ENCODE measurements around the gene UBE2K.
"Not testable (repeated sequence)": the region's sequence is repeated elsewhere in the genome, so short reads cannot be mapped to it uniquely, and the experiment has no call there.

Gene UBE2K

GRCh38 chr4:39721788-39722187 is 23.9 kb downstream of the UBE2K start:
- no peak for DNase-seq (ENCODE audit: low read depth in 2 of 2, low spot score in 1 of 2)

- no peak for DNase-seq (ENCODE audit: low read depth in 2 of 2, low spot score in 1 of 2)
Observed at GRCh38 chr4:39729557-39729956, 31.6 kb downstream of the UBE2K start.

- DNase-seq (ENCODE audit: low read depth in 2 of 2, low spot score in 1 of 2): no peak
Observed at GRCh38 chr4:39730072-39730471, 32.1 kb downstream of the UBE2K start.

GRCh38 chr4:39731908-39732307 is 34.0 kb downstream of the UBE2K start:
- DNase-seq (ENCODE audit: low read depth in 2 of 2, low spot score in 1 of 2): no peak

DNA sequence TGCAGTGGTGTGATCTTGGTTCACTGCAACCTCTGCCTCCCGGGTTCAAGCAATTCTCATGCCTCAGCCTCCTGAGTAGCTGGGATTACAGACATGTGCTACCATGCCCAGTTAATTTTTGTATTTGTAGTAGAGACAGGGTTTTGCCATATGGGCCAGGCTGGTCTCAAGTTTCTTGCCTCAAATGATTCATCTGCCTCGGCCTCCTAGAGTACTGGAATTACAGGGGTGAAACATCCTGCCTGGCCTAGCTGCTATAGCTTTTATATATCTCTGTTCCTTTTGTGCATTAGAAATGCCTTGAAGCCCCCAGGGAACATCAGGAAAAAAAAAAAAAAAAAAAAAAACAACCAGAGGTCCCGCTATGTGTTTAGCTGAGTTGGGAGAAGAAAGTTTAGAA is 34.8 kb downstream of the UBE2K start:
- no peak for DNase-seq (ENCODE audit: low read depth in 2 of 2, low spot score in 1 of 2)

GRCh38 chr4:39739591-39739990 is 41.7 kb downstream of the UBE2K start:
- not testable (repeated sequence) for DNase-seq (ENCODE audit: low read depth in 2 of 2, low spot score in 1 of 2)

GRCh38 chr4:39741401-39741800 is 43.5 kb downstream of the UBE2K start:
- no peak for DNase-seq (ENCODE audit: low read depth in 2 of 2, low spot score in 1 of 2)

DNA sequence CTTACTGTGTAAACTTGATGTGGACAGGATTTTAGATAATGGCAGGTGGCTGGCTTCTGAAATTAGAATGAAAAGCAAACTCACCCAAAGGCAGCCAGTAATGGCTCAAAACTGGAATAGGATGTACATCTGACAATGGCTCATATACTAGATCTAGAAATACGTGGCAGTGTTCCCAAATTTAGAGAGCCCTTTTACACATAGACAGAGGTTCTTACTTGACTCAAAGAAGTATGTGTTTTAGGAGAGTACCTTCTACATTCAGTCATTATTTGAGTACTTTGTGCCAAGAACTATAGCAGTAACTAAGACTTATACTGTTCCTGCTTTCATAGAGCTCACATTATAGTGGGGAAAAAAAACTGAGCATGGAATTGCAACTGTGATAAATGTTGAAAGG is 48.0 kb downstream of the UBE2K start:
- DNase-seq (ENCODE audit: low read depth in 2 of 2, low spot score in 1 of 2): no peak

DNA sequence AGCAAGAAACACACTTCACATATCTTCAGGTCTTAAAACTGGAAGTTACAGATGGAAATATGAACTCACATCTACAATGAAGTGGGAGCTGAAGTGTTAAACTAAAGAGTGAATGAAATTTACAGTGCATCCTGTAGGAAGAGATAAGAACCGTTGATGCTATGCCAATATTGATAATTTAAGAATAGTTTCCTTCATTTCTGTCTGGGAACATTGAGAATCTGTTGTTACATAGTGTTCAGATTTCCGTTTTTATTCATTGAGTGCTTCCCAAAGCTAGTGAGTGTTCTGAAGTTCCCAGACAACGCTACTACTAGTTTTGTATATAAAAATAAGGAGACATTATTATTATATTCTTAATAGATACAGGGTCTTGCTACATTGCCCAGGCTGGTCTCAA is 52.3 kb downstream of the UBE2K start:
- no peak for DNase-seq (ENCODE audit: low read depth in 2 of 2, low spot score in 1 of 2)

DNA sequence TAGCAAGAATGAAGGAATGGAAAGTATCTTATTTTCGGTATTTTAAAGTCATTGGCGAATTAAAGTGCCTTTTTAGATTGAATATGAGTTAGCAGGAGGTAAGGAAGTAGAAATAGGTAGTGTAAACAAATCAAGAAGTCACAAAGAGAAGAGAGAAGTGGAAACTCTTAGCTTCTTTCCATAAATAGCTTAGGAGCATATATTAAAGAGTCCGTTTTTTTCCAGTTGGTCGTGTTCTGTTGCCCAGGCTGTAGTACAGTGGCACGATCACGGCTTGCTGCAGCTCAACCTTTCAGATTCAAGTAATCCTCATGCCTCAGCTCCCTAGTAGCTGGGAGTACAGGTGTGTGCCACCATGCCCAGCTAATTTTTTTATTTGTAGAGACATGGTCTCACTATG is 56.4 kb downstream of the UBE2K start:
- DNase-seq (ENCODE audit: low read depth in 2 of 2, low spot score in 1 of 2): no peak

GRCh38 chr4:39756159-39756558 is 58.2 kb downstream of the UBE2K start:
- no peak for DNase-seq (ENCODE audit: low read depth in 2 of 2, low spot score in 1 of 2)

- no peak for DNase-seq (ENCODE audit: low read depth in 2 of 2, low spot score in 1 of 2)
Observed at GRCh38 chr4:39758176-39758575, 60.2 kb downstream of the UBE2K start.

GRCh38 chr4:39759569-39759968 is 61.6 kb downstream of the UBE2K start:
- no peak for DNase-seq (ENCODE audit: low read depth in 2 of 2, low spot score in 1 of 2)

DNA sequence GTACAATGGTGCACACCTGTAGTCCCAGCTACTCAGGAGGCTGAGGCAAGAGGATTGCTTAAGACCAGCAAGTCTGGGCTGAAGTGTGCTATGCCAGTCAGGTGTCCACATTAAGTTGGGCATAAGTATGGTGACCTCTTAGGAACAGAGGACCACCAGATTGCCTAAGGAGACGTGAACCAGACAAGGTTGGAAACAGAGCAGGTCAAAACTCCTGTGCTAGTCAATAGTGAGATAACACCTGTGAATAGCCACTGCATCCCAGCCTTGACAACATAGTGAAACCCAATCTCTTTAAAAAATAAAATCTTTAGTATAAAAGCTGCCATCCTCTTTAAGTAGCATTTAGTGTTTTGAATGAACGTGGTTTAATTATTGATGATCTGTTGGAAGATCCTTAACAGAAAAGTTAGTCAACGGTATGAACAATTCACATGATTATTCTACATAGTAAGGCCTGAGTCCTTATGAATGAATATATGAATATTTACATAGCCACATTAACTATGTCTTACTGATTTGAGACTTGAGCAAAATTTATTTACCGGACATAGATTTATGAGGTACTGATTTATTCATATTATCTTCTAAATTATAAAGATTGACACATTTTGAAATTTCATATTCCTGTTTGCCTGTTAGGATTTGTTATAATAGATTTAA is 63.2 kb downstream of the UBE2K start:
- DNase-seq (ENCODE audit: low read depth in 2 of 2, low spot score in 1 of 2): no peak

DNA sequence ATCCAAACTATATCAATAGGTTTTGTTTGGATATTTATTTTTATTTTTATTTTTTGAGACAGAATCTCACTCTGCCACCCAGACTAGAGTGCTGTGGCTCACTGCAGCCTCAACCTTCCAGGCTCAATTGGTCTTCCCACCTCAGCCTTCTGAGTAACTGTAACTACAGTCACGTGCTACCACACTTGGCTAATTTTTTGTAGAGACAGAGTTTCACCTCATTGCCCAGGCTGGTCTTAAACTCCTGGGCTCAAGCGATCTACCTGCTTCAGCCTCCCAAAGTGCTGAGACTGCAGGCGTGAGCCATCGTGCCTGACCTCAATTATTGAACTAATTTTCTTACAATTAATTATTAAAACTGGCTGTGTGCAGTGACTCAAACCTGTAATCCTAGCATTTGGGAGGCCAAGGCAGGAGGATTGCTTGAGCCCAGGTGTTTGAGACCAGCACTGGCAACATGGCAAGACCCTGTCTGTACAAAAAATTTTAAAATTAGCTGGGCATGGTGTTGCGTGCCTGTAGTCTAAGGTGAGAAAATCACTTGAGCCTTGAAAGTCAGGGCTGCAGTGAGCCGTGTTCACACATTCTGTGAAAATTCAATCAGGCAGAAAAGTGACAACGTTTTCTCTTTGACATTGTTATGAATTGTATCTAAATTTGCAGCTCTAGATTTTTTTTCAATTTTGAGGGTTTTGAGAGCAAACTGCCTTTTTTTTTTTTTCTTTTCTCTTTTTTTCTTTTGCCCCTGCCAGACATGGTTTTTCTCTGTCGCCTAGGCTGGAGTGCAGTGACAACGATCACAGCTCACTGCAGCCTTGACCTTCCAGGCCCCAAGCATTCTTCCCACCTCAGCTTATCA is 66.0 kb downstream of the UBE2K start:
- DNase-seq (ENCODE audit: low read depth in 2 of 2, low spot score in 1 of 2): no peak

DNA sequence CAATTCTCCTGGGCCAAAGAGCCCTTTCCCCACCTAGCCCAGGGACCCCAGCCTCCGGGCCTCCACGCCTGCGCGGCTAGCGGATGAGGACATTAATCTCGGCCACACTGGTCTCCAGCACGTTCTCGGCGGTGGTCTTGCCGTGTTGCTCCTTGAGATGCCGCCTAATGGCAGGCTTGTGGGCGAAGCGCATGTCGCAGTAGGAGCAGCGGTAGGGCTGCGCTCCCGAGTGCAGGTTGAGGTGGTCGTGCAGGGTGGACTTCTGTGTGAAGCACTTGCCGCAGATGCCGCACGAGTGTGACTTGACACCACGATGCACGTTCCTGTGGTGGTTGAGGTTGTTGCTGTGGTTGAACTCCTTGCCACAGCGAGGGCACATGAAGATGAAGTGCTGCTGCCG is 72.1 kb downstream of the UBE2K start:
- no peak for DNase-seq (ENCODE audit: low read depth in 2 of 2, low spot score in 1 of 2)

DNA sequence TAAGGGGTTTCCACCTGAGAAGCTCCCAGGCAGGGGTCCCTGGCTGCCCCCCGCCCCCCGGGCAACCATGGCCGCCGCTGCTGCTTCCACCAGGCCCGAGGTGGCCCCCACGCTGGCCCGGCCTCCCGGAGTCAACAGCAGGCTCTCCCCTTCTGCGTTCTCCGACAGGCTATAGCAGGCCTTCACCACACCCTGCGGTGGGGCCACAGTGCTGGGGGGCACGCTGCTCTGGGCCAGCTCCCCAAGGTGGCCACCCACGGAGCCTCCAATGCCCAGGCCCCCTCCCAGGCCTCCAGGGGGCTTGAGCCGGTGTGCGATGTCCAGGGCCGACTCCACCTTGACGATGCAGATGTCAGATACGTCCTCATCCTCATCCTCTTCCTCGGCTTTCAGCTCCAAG is 72.5 kb downstream of the UBE2K start:
- DNase-seq (ENCODE audit: low read depth in 2 of 2, low spot score in 1 of 2): no peak

DNA sequence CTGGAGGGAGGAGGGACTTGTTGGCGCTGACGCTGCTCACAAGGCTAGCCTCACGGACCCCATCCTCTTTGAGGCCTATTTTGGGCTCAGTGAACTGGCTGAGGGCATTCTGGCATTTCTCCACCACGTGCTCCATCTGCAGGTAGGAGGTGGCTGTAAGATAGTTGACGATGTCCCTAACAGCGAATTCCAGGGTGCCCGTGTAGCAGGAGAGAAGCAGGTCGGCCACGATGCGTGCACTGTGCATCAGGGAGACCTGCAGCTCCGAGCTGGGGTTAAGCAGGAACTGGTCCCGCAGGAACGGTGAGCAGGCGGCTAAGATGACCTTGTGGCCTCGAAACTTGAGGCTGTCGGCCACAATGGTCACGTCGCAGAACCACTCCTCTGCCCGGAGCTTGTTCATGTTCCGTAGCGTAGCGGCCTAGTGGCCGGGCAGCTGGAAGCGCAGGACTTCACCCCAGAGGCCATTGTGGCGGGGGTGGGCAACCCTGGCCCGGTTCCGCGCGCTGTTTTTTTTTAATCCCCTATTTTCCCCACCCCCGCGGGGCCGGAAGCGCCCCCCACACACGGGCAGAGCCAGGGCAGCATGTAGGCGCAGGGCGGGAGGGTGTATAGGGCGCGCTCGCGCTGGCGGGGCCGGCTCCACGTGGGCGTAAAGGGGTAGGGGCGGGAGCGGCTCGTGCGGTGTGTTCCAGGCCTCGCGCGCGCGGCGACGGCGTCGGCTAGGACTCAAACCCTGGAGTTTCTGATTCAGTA is 73.2 kb downstream of the UBE2K start:
- no peak for DNase-seq (ENCODE audit: low read depth in 2 of 2, low spot score in 1 of 2)

DNA sequence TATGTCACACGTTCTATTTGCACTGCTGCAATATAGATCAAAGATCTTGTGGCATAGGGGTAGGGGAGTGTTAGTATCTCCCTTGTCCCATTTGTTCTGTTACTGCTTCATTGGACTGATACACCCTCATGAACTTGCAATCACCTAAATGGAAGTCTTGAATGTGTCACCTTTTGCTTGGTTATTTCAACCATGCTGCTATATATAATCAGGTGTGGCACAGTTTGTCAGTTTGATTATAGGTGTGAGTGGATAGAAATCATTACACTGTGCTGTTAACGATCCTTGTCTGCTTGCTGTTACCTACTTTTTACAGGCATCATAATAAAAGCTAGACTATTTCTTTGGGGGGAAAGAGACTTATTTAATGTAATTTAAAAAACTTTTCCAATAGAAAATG is 84.1 kb downstream of the UBE2K start:
- DNase-seq (ENCODE audit: low read depth in 2 of 2, low spot score in 1 of 2): not testable (repeated sequence)

DNA sequence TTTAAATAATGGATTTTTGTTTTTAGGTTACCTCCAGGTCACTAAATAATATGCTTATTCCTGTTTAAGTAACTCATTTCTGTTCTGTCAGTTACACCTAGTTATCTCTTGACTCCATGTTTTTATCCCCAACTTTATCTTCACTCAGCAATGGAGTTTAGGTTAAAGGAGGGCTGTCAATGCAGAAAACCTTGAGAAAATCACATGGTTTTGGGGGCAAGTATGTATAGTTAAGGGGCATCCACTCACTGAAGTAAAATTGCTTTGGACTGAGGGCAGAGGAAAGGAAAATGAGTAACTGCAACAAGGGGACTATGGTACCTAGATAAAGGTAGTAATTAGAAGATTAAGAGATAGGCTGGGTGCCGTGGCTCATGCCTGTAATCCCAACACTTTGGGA is 87.1 kb downstream of the UBE2K start:
- DNase-seq (ENCODE audit: low read depth in 2 of 2, low spot score in 1 of 2): no peak

GRCh38 chr4:39786838-39787237 is 88.9 kb downstream of the UBE2K start:
- no peak for DNase-seq (ENCODE audit: low read depth in 2 of 2, low spot score in 1 of 2)

DNA sequence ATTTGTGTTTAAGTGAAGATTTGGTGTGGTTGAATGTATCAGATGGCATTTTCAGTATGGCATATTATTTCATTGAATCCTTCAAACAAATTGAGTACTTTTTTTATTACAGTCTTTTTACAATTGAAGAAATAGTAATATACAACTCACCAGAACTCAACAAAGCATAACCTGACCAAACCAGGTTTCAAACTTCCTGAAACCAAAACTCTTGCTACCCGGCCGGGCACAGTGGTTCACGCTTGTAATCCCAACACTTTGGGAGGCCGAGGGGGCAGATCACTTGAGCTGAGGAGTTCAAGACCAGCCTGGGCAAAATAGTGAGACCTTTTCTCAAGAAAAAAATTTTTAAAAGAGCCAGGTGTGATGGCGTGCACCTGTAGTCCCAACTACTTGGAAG is 94.2 kb downstream of the UBE2K start:
- DNase-seq (ENCODE audit: low read depth in 2 of 2, low spot score in 1 of 2): no peak

Data from stimulated activated CD8-positive, alpha-beta memory T cell treated with anti-CD3 and anti-CD28 coated beads, Interleukin-4, amount 100 ng/mL, for 4 hours (primary cell).